GM12801 (cell line): ENCODE data around the gene HAAO.

Source experiments
- CTCF ChIP-seq: IDR thresholded peaks from one replicate; pipeline ENCODE4 v1.5.1; 2011; ENCODE audit warnings: control low read depth; ENCODE audit not compliant: insufficient read length; ENCODE audit errors: extremely low read depth

Gene HAAO

GRCh38 chr2:42802150-42802549, 9.8 kb upstream of the HAAO start:
- TF ChIP-seq CTCF: no peak

GRCh38 chr2:42801381-42801780, 9.0 kb upstream of the HAAO start:
- no peak for TF ChIP-seq CTCF

GRCh38 chr2:42800981-42801380, 8.6 kb upstream of the HAAO start:
- TF ChIP-seq CTCF: no peak

GRCh38 chr2:42800461-42800962, 8.1 kb upstream of the HAAO start:
- no peak for TF ChIP-seq CTCF

- no peak for TF ChIP-seq CTCF
Measured at GRCh38 chr2:42799881-42800280, 7.5 kb upstream of the HAAO start.

- no peak for TF ChIP-seq CTCF
Measured at GRCh38 chr2:42797281-42797680, 4.9 kb upstream of the HAAO start.

GRCh38 chr2:42796427-42797248, 4.3 kb upstream of the HAAO start:
- TF ChIP-seq CTCF: no peak
